K562 (cell line): Measurements from ENCODE around the gene MYO5C. TPM values are rescaled to one million over a fixed set of nuclear protein-coding genes. Genes with fewer than 3 reads are reported as not detected.

Experiments used
- ATAC-seq: fragments of 200-7000 bp; cut with Tn5 transposase; 3 replicates; pipeline ENCODE4 v1.9.1; 2020; ENCODE audit warnings: moderate library complexity
- BruUV-seq: library from RNA; stranded (reverse); fragments of 400-500 nt; replicated peaks from 2 replicates; lab custom pipeline; 2021; lab: Mats Ljungman, UMichigan
- CTCF ChIA-PET: fragments of 300-600 bp; formaldehyde crosslinking; extraction: SDS; loops from one replicate; lab custom pipeline; 2021; ENCODE audit warnings: low intra/inter-chr PET ratio; lab: Yijun Ruan, JAX
- POLR2A ChIA-PET: fragments of 300-600, 350-650 bp; sonication (Branson Sonifier 250); formaldehyde crosslinking; extraction: SDS; loops from one replicate; lab custom pipeline; 2021; ENCODE audit warnings: antibody characterized with exemption, inconsistent platforms; lab: Yijun Ruan, JAX
- DNase-seq, 4 experiments: peaks; one replicate each; pipeline versions ENCODE4 v3.0.0 to v3.0.0-alpha.2; 2011 to 2018; ENCODE audit warnings: low spot score in 3 of 4, mixed read lengths in 3 of 4; ENCODE audit errors: extremely low read depth in 1 of 4
- FAIRE-seq: peaks from 2 replicates; lab custom pipeline; 2011; peaks lifted over from hg19 to GRCh38; lab: Jason Lieb, UNC
- H2AFZ ChIP-seq: 2 replicates; pipeline ENCODE4 v1.6.0; 2011; ENCODE audit warnings: low read depth, low read length, control low read depth, inconsistent platforms
- H3K27ac ChIP-seq: fragments of 200-600 bp; 3 replicates; pipeline ENCODE4 v1.8.0; 2011; ENCODE audit warnings: low read depth, mild to moderate bottlenecking, control low read depth, inconsistent platforms, low read length, moderate library complexity, mixed read lengths; ENCODE audit errors: extremely low read depth
- H3K27me3 ChIP-seq, 2 experiments: fragments of 300-600 bp in 1 of 2; 2 replicates in 1 of 2; 3 replicates in 1 of 2; pipeline versions ENCODE4 v1.6.0 to v1.8.0; 2011; ENCODE audit warnings: inconsistent platforms in 2 of 2, low read length in 2 of 2, mild to moderate bottlenecking in 1 of 2, mixed read lengths in 1 of 2, moderate library complexity in 1 of 2; ENCODE audit not compliant: control insufficient read depth in 2 of 2, insufficient read depth in 2 of 2
- H3K36me3 ChIP-seq: fragments of 300-600 bp; 3 replicates; pipeline ENCODE4 v1.8.0; 2011; ENCODE audit warnings: mild to moderate bottlenecking, low read length, inconsistent platforms; ENCODE audit not compliant: control insufficient read depth, insufficient read depth
- H3K4me1 ChIP-seq, 2 experiments: fragments of 200-600 bp in 1 of 2; replicated peaks in 1 of 2; 2 replicates in 1 of 2; 3 replicates in 1 of 2; pipeline versions ENCODE4 v1.5.1 to v1.8.0; 2011; ENCODE audit warnings: inconsistent platforms in 2 of 2, low read length in 2 of 2, mild to moderate bottlenecking in 1 of 2, mixed read lengths in 1 of 2, moderate library complexity in 1 of 2; ENCODE audit not compliant: control insufficient read depth in 2 of 2, insufficient read depth in 2 of 2
- H3K4me2 ChIP-seq: 2 replicates; pipeline ENCODE4 v1.6.1; 2011; ENCODE audit warnings: low read length, control low read depth, inconsistent platforms, mixed read lengths; ENCODE audit not compliant: insufficient read depth
- H3K4me3 ChIP-seq: fragments of 200-600 bp; sonication (generic), shearing (Covaris generic); 2 replicates; pipeline ENCODE4 v1.5.1; 2016; ENCODE audit warnings: control low read depth, inconsistent platforms
- H3K79me2 ChIP-seq: fragments of 200-600 bp; 3 replicates; pipeline ENCODE4 v1.8.0; 2011; ENCODE audit warnings: low read length, inconsistent platforms; ENCODE audit not compliant: control insufficient read depth, insufficient read depth
- H3K9ac ChIP-seq, 2 experiments: 2 replicates each; pipeline versions ENCODE4 v1.6.0 to v1.6.1; 2011; ENCODE audit warnings: low read depth in 2 of 2, low read length in 2 of 2, control low read depth in 1 of 2, inconsistent platforms in 1 of 2, mild to moderate bottlenecking in 1 of 2, mixed read lengths in 1 of 2; ENCODE audit not compliant: insufficient read depth in 1 of 2
- H3K9me1 ChIP-seq: one replicate; pipeline ENCODE4 v1.6.0; 2011; ENCODE audit warnings: inconsistent platforms, mild to moderate bottlenecking, low read length, moderate library complexity; ENCODE audit not compliant: control insufficient read depth, insufficient read depth
- H3K9me3 ChIP-seq: replicated peaks from 2 replicates; pipeline ENCODE4 v1.5.1; 2011; ENCODE audit warnings: low read depth, low read length, inconsistent platforms; ENCODE audit not compliant: control insufficient read depth, insufficient read depth
- H4K20me1 ChIP-seq: replicated peaks from 2 replicates; pipeline ENCODE4 v1.6.1; 2011; ENCODE audit warnings: low read length, inconsistent platforms, mixed read lengths; ENCODE audit not compliant: control insufficient read depth, insufficient read depth
- MGA ChIP-seq: fragments of 450-650 bp; IDR thresholded peaks from 2 replicates; pipeline ENCODE4 v1.6.1; 2016; ENCODE audit warnings: mild to moderate bottlenecking, moderate library complexity
- ZBTB8A ChIP-seq: fragments of 450-650 bp; IDR thresholded peaks from 2 replicates; pipeline ENCODE4 v1.6.1; 2018; ENCODE audit warnings: mild to moderate bottlenecking, moderate library complexity; ENCODE audit not compliant: partially characterized antibody
- WGBS: fragments of 100-300 bp; shearing (Covaris generic); methylation state at CpG from one replicate; pipeline ENCODE4 v1.1.6; 2016; ENCODE audit warnings: low coverage, mixed read lengths; ENCODE audit not compliant: insufficient coverage; ENCODE audit errors: missing lambda C conversion rate; 5-methylcytosine and 5-hydroxymethylcytosine counted together
- in situ Hi-C: fragments of 300-500 bp; cut with MboI; formaldehyde crosslinking; loops from 4 replicates; pipeline ENCODE4 v1.15.0; 2018; ENCODE audit warnings: inconsistent platforms, mixed read lengths
- intact Hi-C: fragments of 100-400 bp; cut with micrococcal nuclease; formaldehyde crosslinking; loops from 2 replicates; pipeline ENCODE4 v1.14.2; 2022
- polyA plus RNA-seq, 8 experiments: library from polyadenylated mRNA; depleted of rRNA in 4 of 8; stranded (reverse) in 5 of 8; unstranded in 3 of 8; fragments of >200 nt; fragmentation: Nextera tagmentation in 2 of 8; fragmentation: Illumina TruSeq in 1 of 8; extraction: Ambion mirVana in 2 of 8; extraction: Trizol in 1 of 8; gene quantifications; 2 replicates each; pipeline versions ENCODE4 v1.2.1 to v1.2.3, GENCODE V29; 2011 to 2014; ENCODE audit warnings: inconsistent platforms in 1 of 8, missing spikeins in 1 of 8
- total RNA-seq, 7 experiments: library from RNA; depleted of rRNA in 6 of 7; stranded (reverse); fragments of >200 nt in 6 of 7; fragmentation: Illumina TruSeq in 2 of 7; extraction: Trizol in 2 of 7; gene quantifications; 2 replicates each; pipeline versions ENCODE4 v1.2.1 to v1.2.3, GENCODE V29; 2011 to 2021; ENCODE audit warnings: low replicate concordance in 1 of 7

The MYO5C gene
- total and polyA plus RNA-seq, 9 of the 15 experiments (the other 6 are each of a cell fraction or from before 2014, with no cell fraction given) = 0.01 to 0.24 TPM; not detected in 7

GRCh38 chr15:52318729-52319500, 23.3 kb upstream of the MYO5C start:
- H3K4me3 ChIP-seq = no peak overlapping the region
- WGBS = under 1% methylated on average over 13 of the region's 13 CpGs
- ATAC-seq (no peak), FAIRE-seq (no peak), DNase-seq (no peak)
- H4K20me1 ChIP-seq = no peaks in the 10 kb centered on the region
- no peaks in the 10 kb centered on the region for H3K36me3 ChIP-seq
- H3K9ac ChIP-seq = no peak overlapping the region
- no peaks in the 10 kb centered on the region for H3K9me3 ChIP-seq
- no peak overlapping the region for H3K27ac ChIP-seq
- intact Hi-C loops (no loop called here), in situ Hi-C loops (no loop called here)
- no peaks in the 10 kb centered on the region for H3K9me1 ChIP-seq
- no peak overlapping the region for H3K4me2 ChIP-seq
- H3K4me1 ChIP-seq = no peaks in the 10 kb centered on the region
- H2AFZ ChIP-seq = no peak overlapping the region
- no peaks in the 10 kb centered on the region for H3K79me2 ChIP-seq
- CTCF ChIA-PET = no interaction called here
- POLR2A ChIA-PET = interaction anchor here (0.7 kb wide), 1 partner anchor 9 kb away, joined by 3 read pairs; no protein-coding TSS in a partner anchor
- BruUV-seq = no TSS peak
- peaks cover 5 to 20% of the 10 kb centered on the region in 2 experiments; a peak in 3 of 5 replicates for H3K27me3 ChIP-seq
- no peak for TF ChIP-seq MGA
- TF ChIP-seq ZBTB8A = no peak
